Keratinocyte (primary cell): ENCODE results near the gene BATF3. TPM values are rescaled to one million over a fixed set of nuclear protein-coding genes. Genes with fewer than 3 reads are reported as not detected.

Source experiments
- DNase-seq: peaks from one replicate; pipeline ENCODE4 v3.0.0-alpha.2; 2011; ENCODE audit warnings: low read depth, missing footprints, low spot score
- FAIRE-seq: peaks from 2 replicates; lab custom pipeline; 2011; peaks lifted over from hg19 to GRCh38; lab: Jason Lieb, UNC
- H2AFZ ChIP-seq: 2 replicates; pipeline ENCODE4 v1.6.0; 2012; ENCODE audit warnings: low read length, control low read depth, inconsistent platforms; ENCODE audit not compliant: control insufficient read depth
- H3K27ac ChIP-seq: 2 replicates; pipeline ENCODE4 v1.5.1; 2011; ENCODE audit warnings: low read length; ENCODE audit not compliant: control insufficient read depth, insufficient read depth
- H3K27me3 ChIP-seq: 3 replicates; pipeline ENCODE4 v1.6.0; 2011; ENCODE audit warnings: low read length; ENCODE audit not compliant: control insufficient read depth, insufficient read depth; ENCODE audit errors: extremely low read depth
- H3K36me3 ChIP-seq, 2 experiments: 2 replicates in 1 of 2; 3 replicates in 1 of 2; pipeline ENCODE4 v1.5.1; 2011; ENCODE audit warnings: low read length in 2 of 2, mild to moderate bottlenecking in 1 of 2; ENCODE audit not compliant: control insufficient read depth in 2 of 2, insufficient read depth in 2 of 2; ENCODE audit errors: extremely low read depth in 1 of 2
- H3K4me1 ChIP-seq: 3 replicates; pipeline ENCODE4 v1.5.1; 2011; ENCODE audit warnings: low read length; ENCODE audit not compliant: control insufficient read depth, insufficient read depth; ENCODE audit errors: extremely low read depth
- H3K4me2 ChIP-seq: 3 replicates; pipeline ENCODE4 v1.6.0; 2011; ENCODE audit warnings: low read depth, low read length; ENCODE audit not compliant: control insufficient read depth, insufficient read depth; ENCODE audit errors: extremely low read depth
- H3K4me3 ChIP-seq, 3 experiments: fragments of 200-600 bp in 1 of 3; sonication (generic) in 1 of 3; 2 replicates in 2 of 3; 3 replicates in 1 of 3; pipeline ENCODE4 v1.5.1; 2011 to 2016; ENCODE audit warnings: low read length in 3 of 3, mild to moderate bottlenecking in 3 of 3, control low read depth in 2 of 3, inconsistent platforms in 1 of 3, low read depth in 1 of 3, mixed read lengths in 1 of 3, mixed run types in 1 of 3, moderate library complexity in 1 of 3; ENCODE audit not compliant: control insufficient read depth in 2 of 3, insufficient read depth in 2 of 3; ENCODE audit errors: extremely low read depth in 1 of 3
- H3K79me2 ChIP-seq: 2 replicates; pipeline ENCODE4 v1.6.0; 2012; ENCODE audit warnings: low read length; ENCODE audit not compliant: control insufficient read depth, insufficient read depth
- H3K9ac ChIP-seq: 3 replicates; pipeline ENCODE4 v1.6.0; 2011; ENCODE audit warnings: low read length; ENCODE audit not compliant: control insufficient read depth, insufficient read depth; ENCODE audit errors: extremely low read depth
- H3K9me1 ChIP-seq: 3 replicates; pipeline ENCODE4 v1.6.0; 2011; ENCODE audit warnings: low read length; ENCODE audit not compliant: control insufficient read depth, insufficient read depth; ENCODE audit errors: extremely low read depth
- H3K9me3 ChIP-seq: 2 replicates; pipeline ENCODE4 v1.5.1; 2012; ENCODE audit warnings: low read depth, low read length; ENCODE audit not compliant: control insufficient read depth
- H4K20me1 ChIP-seq: 3 replicates; pipeline ENCODE4 v1.6.0; 2011; ENCODE audit warnings: low read length; ENCODE audit not compliant: control insufficient read depth, insufficient read depth; ENCODE audit errors: extremely low read depth
- CTCF ChIP-seq, 3 experiments: IDR thresholded peaks in 1 of 3; conservative IDR thresholded peaks in 1 of 3; optimal IDR thresholded peaks in 1 of 3; 2 replicates in 2 of 3; 3 replicates in 1 of 3; pipeline versions ENCODE3 to v1.5.1; 2011; ENCODE audit warnings: low read length in 3 of 3, mild to moderate bottlenecking in 3 of 3, moderate library complexity in 2 of 3, control low read depth in 1 of 3, inconsistent platforms in 1 of 3; ENCODE audit not compliant: insufficient read depth in 2 of 3; ENCODE audit errors: extremely low read depth in 1 of 3
- EZH2 ChIP-seq: IDR thresholded peaks from one replicate; pipeline ENCODE4 v1.6.1; 2012; ENCODE audit warnings: inconsistent platforms, mild to moderate bottlenecking, low read length, moderate library complexity
- dilution Hi-C: fragments of 300-500 bp; cut with MboI; formaldehyde crosslinking; loops from one replicate; pipeline ENCODE4 v1.7.0; 2020; ENCODE audit warnings: low sequenced_read_pairs; ENCODE audit not compliant: extremely low pct_ligation_motif_present
- polyA plus RNA-seq, 5 experiments: library from polyadenylated mRNA; depleted of rRNA in 3 of 5; stranded (reverse) in 3 of 5; stranded (forward) in 1 of 5; unstranded in 1 of 5; fragments of >200 nt; gene quantifications; 1 replicate in 1 of 5; 2 replicates in 3 of 5; 3 replicates in 1 of 5; pipeline versions ENCODE4 v1.2.1 to v1.2.3, GENCODE V29; 2011 to 2012; ENCODE audit warnings: missing spikeins in 2 of 5, low read depth in 1 of 5, low replicate concordance in 1 of 5

Gene BATF3
- polyA plus RNA-seq, 1 donor (not counting 4 experiments of a cell fraction or from before 2014, with no cell fraction given): not detected

DNA sequence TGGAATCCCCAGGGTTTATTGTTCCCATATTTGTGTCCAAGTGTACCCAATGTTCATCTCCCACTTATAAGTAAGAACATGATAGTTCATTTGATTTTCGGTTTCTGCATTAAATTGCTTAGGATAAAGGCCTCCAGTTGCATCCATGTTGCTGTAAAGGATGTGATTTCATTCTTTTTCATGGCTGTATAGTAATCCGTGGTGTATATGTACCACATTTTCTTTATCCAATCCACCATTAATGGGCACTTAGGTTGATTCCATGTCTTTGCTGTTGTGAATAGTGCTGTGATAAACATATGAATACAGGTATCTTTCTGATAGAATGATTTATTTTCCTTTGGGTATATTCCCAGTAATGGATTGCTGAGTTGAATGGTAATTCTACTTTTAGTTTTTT lies 20.0 kb upstream of the BATF3 start:
- no peak for DNase-seq
- dilution Hi-C loops: no loop called here
- H3K4me2 ChIP-seq: no peak overlapping the region

GRCh38 chr1:212718499-212718898 lies 18.9 kb upstream of the BATF3 start:
- FAIRE-seq: no peak
- no peak overlapping the region for H3K9ac ChIP-seq
- H3K4me1 ChIP-seq: peaks cover 12% of the 10 kb centered on the region
- no peak overlapping the region for H3K4me2 ChIP-seq
- H3K79me2 ChIP-seq: no peaks in the 10 kb centered on the region
- no peaks in the 10 kb centered on the region for H3K9me3 ChIP-seq
- no peaks in the 10 kb centered on the region for H3K9me1 ChIP-seq
- dilution Hi-C loops: no loop called here
- no peak overlapping the region for H2AFZ ChIP-seq
- no peak overlapping the region for H3K27ac ChIP-seq
- no peaks in the 10 kb centered on the region for H4K20me1 ChIP-seq
- TF ChIP-seq CTCF (optimal IDR thresholded peaks at IDR 0.05 in 1 of 3, IDR thresholded peaks at IDR 0.05 in 1 of 3, conservative IDR thresholded peaks at IDR 0.05 in 1 of 3; ENCODE audit: extremely low read depth in 1 of 3, insufficient read depth in 2 of 3, low read length in 3 of 3): no peak
- peaks cover 3% of the 10 kb centered on the region for H3K27me3 ChIP-seq
- H3K36me3 ChIP-seq: no peaks in the 10 kb centered on the region
- no peak overlapping the region for H3K4me3 ChIP-seq
- no peak for DNase-seq

More for the DNA sequence above, 20.0 kb upstream of the BATF3 start:
- TF ChIP-seq EZH2 (no peak), CTCF (optimal IDR thresholded peaks at IDR 0.05 in 1 of 3, IDR thresholded peaks at IDR 0.05 in 1 of 3, conservative IDR thresholded peaks at IDR 0.05 in 1 of 3; ENCODE audit: extremely low read depth in 1 of 3, insufficient read depth in 2 of 3, low read length in 3 of 3) (no peak)
- H3K27ac ChIP-seq: no peak overlapping the region
- H3K9me3 ChIP-seq: no peaks in the 10 kb centered on the region
- no peak overlapping the region for H3K4me3 ChIP-seq
- H4K20me1 ChIP-seq: no peaks in the 10 kb centered on the region
- no peak overlapping the region for H3K9ac ChIP-seq
- H3K9me1 ChIP-seq: no peaks in the 10 kb centered on the region
- no peak for FAIRE-seq
- no peaks in the 10 kb centered on the region for H3K79me2 ChIP-seq
- H2AFZ ChIP-seq: no peak overlapping the region
- no peaks in the 10 kb centered on the region for H3K27me3 ChIP-seq
- H3K36me3 ChIP-seq: no peaks in the 10 kb centered on the region
- peaks cover 12% of the 10 kb centered on the region for H3K4me1 ChIP-seq
